A549 (cell line): ENCODE measurements around the gene GSTK1. TPM values are rescaled to one million over a fixed set of nuclear protein-coding genes. Genes with fewer than 3 reads are reported as not detected.

Source experiments
- ATAC-seq, 2 experiments: fragments of 200-7000 bp in 1 of 2; fragments of >200 bp in 1 of 2; cut with Nextera tagmentation in 1 of 2; cut with Tn5 transposase in 1 of 2; 3 replicates each; pipeline versions ENCODE4 v1.8.0 to v1.9.1; 2018 to 2020; ENCODE audit warnings: mild to moderate bottlenecking in 1 of 2, moderate library complexity in 1 of 2
- CTCF ChIA-PET: fragments of 300-600 bp; sonication (Branson Sonifier 250); formaldehyde crosslinking; extraction: SDS; loops from one replicate; lab custom pipeline; 2021; ENCODE audit warnings: antibody characterized with exemption, inconsistent platforms; lab: Yijun Ruan, JAX
- POLR2A ChIA-PET: fragments of 350-600 bp; formaldehyde crosslinking; extraction: SDS; loops from one replicate; lab custom pipeline; 2021; ENCODE audit warnings: antibody characterized with exemption, inconsistent platforms; lab: Yijun Ruan, JAX
- DNase-seq, 2 experiments: peaks; one replicate each; pipeline versions ENCODE4 v3.0.0 to v3.0.0-alpha.2; 2011 to 2016; ENCODE audit warnings: low read depth in 1 of 2, low spot score in 1 of 2
- FAIRE-seq: peaks from 2 replicates; lab custom pipeline; 2011; peaks lifted over from hg19 to GRCh38; lab: Jason Lieb, UNC
- H3K27ac ChIP-seq, 2 experiments: fragments of >200 bp; sonication (Bioruptor Twin); formaldehyde crosslinking; 3 replicates each; pipeline ENCODE4 v1.5.1; 2016 to 2017
- H3K4me1 ChIP-seq: fragments of >200 bp; sonication (Bioruptor Twin); formaldehyde crosslinking; 3 replicates; pipeline ENCODE4 v1.6.1; 2016
- H3K4me2 ChIP-seq: fragments of >200 bp; sonication (Bioruptor Twin); formaldehyde crosslinking; 3 replicates; pipeline ENCODE4 v1.6.1; 2016
- H3K4me3 ChIP-seq: fragments of >200 bp; sonication (Bioruptor Twin); formaldehyde crosslinking; 3 replicates; pipeline ENCODE4 v1.5.1; 2016
- H3K9me3 ChIP-seq: fragments of >200 bp; sonication (Bioruptor Twin); formaldehyde crosslinking; 3 replicates; pipeline ENCODE4 v1.6.1; 2016
- BHLHE40 ChIP-seq: IDR thresholded peaks from 2 replicates; pipeline ENCODE4 v1.6.1; 2012; ENCODE audit warnings: low read depth, low read length, inconsistent platforms
- CBX2 ChIP-seq: fragments of 200-600 bp; sonication (generic); IDR thresholded peaks from 2 replicates; pipeline ENCODE4 v1.6.1; 2016; ENCODE audit warnings: low read depth, mild to moderate bottlenecking, borderline replicate concordance
- CBX8 ChIP-seq: fragments of 200-600 bp; sonication (generic); IDR thresholded peaks from 2 replicates; pipeline ENCODE4 v1.6.1; 2016
- CEBPB ChIP-seq, 2 experiments: fragments of >200 bp in 1 of 2; sonication (Bioruptor Twin) in 1 of 2; formaldehyde crosslinking in 1 of 2; IDR thresholded peaks; 2 replicates each; pipeline ENCODE4 v1.6.1; 2012 to 2016
- CHD4 ChIP-seq: fragments of 200-600 bp; sonication (generic); IDR thresholded peaks from 2 replicates; pipeline ENCODE4 v1.6.1; 2016; ENCODE audit warnings: antibody characterized with exemption, mild to moderate bottlenecking, borderline replicate concordance
- EHF ChIP-seq: fragments of 250-450 bp; sonication (Bioruptor Pico); IDR thresholded peaks from 2 replicates; pipeline ENCODE4 v1.5.0; 2020; ENCODE audit warnings: mild to moderate bottlenecking
- GATA3 ChIP-seq: IDR thresholded peaks from 2 replicates; pipeline ENCODE4 v1.6.1; 2012; ENCODE audit warnings: borderline replicate concordance
- HDAC2 ChIP-seq: fragments of 200-600 bp; sonication (generic); IDR thresholded peaks from 2 replicates; pipeline ENCODE4 v1.6.1; 2016
- HEYL ChIP-seq: fragments of 250-450 bp; sonication (Bioruptor Pico); IDR thresholded peaks from 2 replicates; pipeline ENCODE4 v1.8.0; 2021; ENCODE audit warnings: mild to moderate bottlenecking, moderate library complexity
- HOXA7 ChIP-seq: fragments of 250-450 bp; sonication (Bioruptor Pico); IDR thresholded peaks from 2 replicates; pipeline ENCODE4 v1.5.0; 2020; ENCODE audit warnings: mild to moderate bottlenecking, moderate library complexity
- HOXB5 ChIP-seq: fragments of 250-450 bp; sonication (Bioruptor Pico); IDR thresholded peaks from 2 replicates; pipeline ENCODE4 v1.5.0; 2020; ENCODE audit warnings: mild to moderate bottlenecking, moderate library complexity
- KDM1A ChIP-seq: fragments of 200-600 bp; sonication (generic); IDR thresholded peaks from 2 replicates; pipeline ENCODE4 v1.6.1; 2016; ENCODE audit warnings: low read depth, mild to moderate bottlenecking
- MAZ ChIP-seq: fragments of 150-350 bp; IDR thresholded peaks from 2 replicates; pipeline ENCODE4 v1.6.1; 2014; ENCODE audit warnings: antibody characterized with exemption, low read depth, low read length, borderline replicate concordance
- NPAS2 ChIP-seq: fragments of 250-450 bp; sonication (Bioruptor Pico); IDR thresholded peaks from 2 replicates; pipeline ENCODE4 v1.8.0; 2022; ENCODE audit warnings: mild to moderate bottlenecking, moderate library complexity, borderline replicate concordance
- NR3C1 ChIP-seq: fragments of >200 bp; sonication (Bioruptor Twin); formaldehyde crosslinking; IDR thresholded peaks from 3 replicates; pipeline ENCODE4 v1.6.1; 2017
- POLR2A ChIP-seq: IDR thresholded peaks from 2 replicates; pipeline ENCODE4 v1.6.1; 2012; ENCODE audit warnings: mild to moderate bottlenecking, low read length
- POLR2AphosphoS2 ChIP-seq: conservative IDR thresholded peaks from 2 replicates; pipeline ENCODE4 v1.6.1; 2012; ENCODE audit warnings: low read length, improper control_type of control experiment, inconsistent platforms
- RAD21 ChIP-seq, 2 experiments: fragments of >200 bp in 1 of 2; sonication (Bioruptor Twin) in 1 of 2; formaldehyde crosslinking in 1 of 2; IDR thresholded peaks in 1 of 2; conservative IDR thresholded peaks in 1 of 2; 2 replicates in 1 of 2; 3 replicates in 1 of 2; pipeline ENCODE4 v1.6.1; 2012 to 2018; ENCODE audit warnings: inconsistent platforms in 1 of 2
- RNF2 ChIP-seq: fragments of 200-600 bp; sonication (generic); IDR thresholded peaks from 2 replicates; pipeline ENCODE4 v1.6.1; 2016; ENCODE audit warnings: low read depth, mild to moderate bottlenecking, antibody characterized with exemption, moderate library complexity, borderline replicate concordance
- SMC3 ChIP-seq: fragments of >200 bp; sonication (Bioruptor Twin); formaldehyde crosslinking; IDR thresholded peaks from 3 replicates; pipeline ENCODE4 v1.6.1; 2018; ENCODE audit warnings: inconsistent platforms
- TFCP2L1 ChIP-seq: fragments of 250-450 bp; sonication (Bioruptor Pico); IDR thresholded peaks from 2 replicates; pipeline ENCODE4 v1.5.0; 2021; ENCODE audit warnings: mild to moderate bottlenecking
- ZSCAN20 ChIP-seq: fragments of 250-450 bp; sonication (Bioruptor Pico); IDR thresholded peaks from 2 replicates; pipeline ENCODE4 v1.8.0; 2022; ENCODE audit warnings: mild to moderate bottlenecking, moderate library complexity
- WGBS: methylation state at CpG from one replicate; pipeline ENCODE4 v1.1.6; 2017; ENCODE audit errors: missing lambda C conversion rate; 5-methylcytosine and 5-hydroxymethylcytosine counted together
- polyA plus RNA-seq, 4 experiments: library from polyadenylated mRNA; depleted of rRNA in 3 of 4; stranded (reverse); fragments of >200 nt; fragmentation: RNase III in 1 of 4; extraction: RNeasy Plus Mini Kit Qiagen cat#74134 plus additional on column Dnase treatment in 1 of 4; gene quantifications; 2 replicates in 3 of 4; 3 replicates in 1 of 4; pipeline ENCODE4 v1.2.3, GENCODE V29; 2011 to 2017
- TF ChIP-seq, protein P1 (sequence below): fragments of >200 bp; sonication (Bioruptor Twin); formaldehyde crosslinking; IDR thresholded peaks from 3 replicates; pipeline ENCODE4 v1.6.1; 2016
- TF ChIP-seq, protein P2 (sequence below): IDR thresholded peaks from 2 replicates; pipeline ENCODE4 v1.6.1; 2012
- TF ChIP-seq, protein P3 (sequence below): IDR thresholded peaks from 2 replicates; pipeline ENCODE4 v1.6.1; 2012; ENCODE audit warnings: low read depth, borderline replicate concordance
- TF ChIP-seq, protein P4 (sequence below): fragments of >200 bp; sonication (Bioruptor Twin); formaldehyde crosslinking; IDR thresholded peaks from 2 replicates; pipeline ENCODE4 v1.6.1; 2016
- TF ChIP-seq, protein P5 (sequence below): fragments of 250-450 bp; sonication (Bioruptor Pico); IDR thresholded peaks from 2 replicates; pipeline ENCODE4 v1.5.0; 2020; ENCODE audit warnings: low read depth, mild to moderate bottlenecking, moderate library complexity
- TF ChIP-seq, protein P6 (sequence below): fragments of 150-350 bp; IDR thresholded peaks from 2 replicates; pipeline ENCODE4 v1.6.1; 2014; ENCODE audit warnings: low read depth, mild to moderate bottlenecking, low read length

Gene GSTK1
- polyA plus RNA-seq, 2 of the 4 experiments (the other 2 are of a cell fraction), result 76.6 to 91.5 TPM

DNA sequence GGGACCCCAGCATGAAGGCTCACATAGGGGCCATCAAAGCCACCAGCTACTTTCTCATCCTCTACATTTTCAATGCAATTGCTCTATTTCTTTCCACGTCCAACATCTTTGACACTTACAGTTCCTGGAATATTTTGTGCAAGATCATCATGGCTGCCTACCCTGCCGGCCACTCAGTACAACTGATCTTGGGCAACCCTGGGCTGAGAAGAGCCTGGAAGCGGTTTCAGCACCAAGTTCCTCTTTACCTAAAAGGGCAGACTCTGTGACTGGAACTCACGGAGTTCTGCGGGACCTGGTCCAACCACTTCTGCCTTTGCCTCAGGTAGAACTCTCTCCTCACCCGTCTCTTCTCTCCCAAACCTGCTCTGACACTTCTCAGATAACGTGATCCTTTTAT lies 40.5 kb upstream of the GSTK1 start:
- POLR2A ChIA-PET, result no interaction called here
- no peaks in the 10 kb centered on the region for H3K9me3 ChIP-seq
- no peak overlapping the region for H3K4me3 ChIP-seq
- TF ChIP-seq, protein P1, sequence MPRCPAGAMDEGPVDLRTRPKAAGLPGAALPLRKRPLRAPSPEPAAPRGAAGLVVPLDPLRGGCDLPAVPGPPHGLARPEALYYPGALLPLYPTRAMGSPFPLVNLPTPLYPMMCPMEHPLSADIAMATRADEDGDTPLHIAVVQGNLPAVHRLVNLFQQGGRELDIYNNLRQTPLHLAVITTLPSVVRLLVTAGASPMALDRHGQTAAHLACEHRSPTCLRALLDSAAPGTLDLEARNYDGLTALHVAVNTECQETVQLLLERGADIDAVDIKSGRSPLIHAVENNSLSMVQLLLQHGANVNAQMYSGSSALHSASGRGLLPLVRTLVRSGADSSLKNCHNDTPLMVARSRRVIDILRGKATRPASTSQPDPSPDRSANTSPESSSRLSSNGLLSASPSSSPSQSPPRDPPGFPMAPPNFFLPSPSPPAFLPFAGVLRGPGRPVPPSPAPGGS, result no peak
- TF ChIP-seq HDAC2 (no peak), RAD21 (conservative IDR thresholded peaks at IDR 0.05 in 1 of 2, IDR thresholded peaks at IDR 0.05 in 1 of 2) (no peak), CEBPB (IDR thresholded peaks at IDR 0.05) (no peak), GATA3 (no peak), NR3C1 (no peak), TFCP2L1 (no peak), HEYL (CRISPR knock-in tag) (no peak), CHD4 (no peak), HOXB5 (CRISPR knock-in tag) (no peak), CBX8 (no peak), KDM1A (no peak), SMC3 (no peak), NPAS2 (CRISPR knock-in tag) (no peak), ZSCAN20 (CRISPR knock-in tag) (no peak), EHF (CRISPR knock-in tag) (no peak), CBX2 (no peak)
- TF ChIP-seq, protein P2, sequence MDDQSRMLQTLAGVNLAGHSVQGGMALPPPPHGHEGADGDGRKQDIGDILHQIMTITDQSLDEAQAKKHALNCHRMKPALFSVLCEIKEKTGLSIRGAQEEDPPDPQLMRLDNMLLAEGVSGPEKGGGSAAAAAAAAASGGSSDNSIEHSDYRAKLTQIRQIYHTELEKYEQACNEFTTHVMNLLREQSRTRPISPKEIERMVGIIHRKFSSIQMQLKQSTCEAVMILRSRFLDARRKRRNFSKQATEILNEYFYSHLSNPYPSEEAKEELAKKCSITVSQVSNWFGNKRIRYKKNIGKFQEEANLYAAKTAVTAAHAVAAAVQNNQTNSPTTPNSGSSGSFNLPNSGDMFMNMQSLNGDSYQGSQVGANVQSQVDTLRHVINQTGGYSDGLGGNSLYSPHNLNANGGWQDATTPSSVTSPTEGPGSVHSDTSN, result no peak
- TF ChIP-seq, protein P3, sequence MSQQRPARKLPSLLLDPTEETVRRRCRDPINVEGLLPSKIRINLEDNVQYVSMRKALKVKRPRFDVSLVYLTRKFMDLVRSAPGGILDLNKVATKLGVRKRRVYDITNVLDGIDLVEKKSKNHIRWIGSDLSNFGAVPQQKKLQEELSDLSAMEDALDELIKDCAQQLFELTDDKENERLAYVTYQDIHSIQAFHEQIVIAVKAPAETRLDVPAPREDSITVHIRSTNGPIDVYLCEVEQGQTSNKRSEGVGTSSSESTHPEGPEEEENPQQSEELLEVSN, result no peak
- TF ChIP-seq, protein P4, sequence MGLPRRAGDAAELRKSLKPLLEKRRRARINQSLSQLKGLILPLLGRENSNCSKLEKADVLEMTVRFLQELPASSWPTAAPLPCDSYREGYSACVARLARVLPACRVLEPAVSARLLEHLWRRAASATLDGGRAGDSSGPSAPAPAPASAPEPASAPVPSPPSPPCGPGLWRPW, result no peak
- TF ChIP-seq, all 56 proteins: peak for 0
- no peak overlapping the region for H3K27ac ChIP-seq
- ATAC-seq (no peak), FAIRE-seq (no peak), DNase-seq (no peak)
- H3K4me1 ChIP-seq, result no peaks in the 10 kb centered on the region
- CTCF ChIA-PET, result interaction anchor here (1.3 to 1.4 kb wide), 2 partner anchors 8 to 17 kb away, joined by 3 to 6 read pairs; no protein-coding TSS in a partner anchor
- 31% methylated on average over 7 of the region's 7 CpGs for WGBS
- no peak overlapping the region for H3K4me2 ChIP-seq

DNA sequence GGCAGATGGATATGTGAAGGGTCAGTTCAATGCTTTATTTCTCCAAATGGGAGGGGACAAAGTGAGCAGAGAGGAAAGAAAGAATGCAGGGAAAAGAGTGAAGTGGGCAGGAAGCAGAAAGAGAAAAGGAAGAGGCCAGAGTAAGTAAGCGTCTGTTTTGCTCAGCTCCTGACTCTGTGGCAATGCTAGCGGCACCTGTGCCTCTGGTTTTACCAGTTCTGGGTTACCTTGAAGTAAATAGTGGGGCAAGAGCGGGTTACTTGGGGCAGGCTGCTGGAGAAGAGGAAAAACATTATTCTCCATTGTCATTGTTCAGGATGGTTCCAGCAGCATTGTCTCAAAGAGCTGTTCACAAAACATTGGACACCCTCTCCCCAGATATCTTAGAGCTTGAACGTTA lies 39.5 kb upstream of the GSTK1 start:
- TF ChIP-seq, protein P4, result no peak
- no peak for TF ChIP-seq NR3C1
- no peak for TF ChIP-seq POLR2AphosphoS2
- no peak for TF ChIP-seq MAZ
- TF ChIP-seq HOXA7 (CRISPR knock-in tag), result no peak
- TF ChIP-seq BHLHE40, result no peak
- TF ChIP-seq, protein P3, result no peak
- no peak for TF ChIP-seq POLR2A
- no peak for TF ChIP-seq EHF (CRISPR knock-in tag)
- TF ChIP-seq, protein P5, sequence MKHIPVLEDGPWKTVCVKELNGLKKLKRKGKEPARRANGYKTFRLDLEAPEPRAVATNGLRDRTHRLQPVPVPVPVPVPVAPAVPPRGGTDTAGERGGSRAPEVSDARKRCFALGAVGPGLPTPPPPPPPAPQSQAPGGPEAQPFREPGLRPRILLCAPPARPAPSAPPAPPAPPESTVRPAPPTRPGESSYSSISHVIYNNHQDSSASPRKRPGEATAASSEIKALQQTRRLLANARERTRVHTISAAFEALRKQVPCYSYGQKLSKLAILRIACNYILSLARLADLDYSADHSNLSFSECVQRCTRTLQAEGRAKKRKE (CRISPR knock-in tag), result no peak
- no peak for TF ChIP-seq RNF2
- no peak for TF ChIP-seq NPAS2 (CRISPR knock-in tag)
- TF ChIP-seq, protein P6, sequence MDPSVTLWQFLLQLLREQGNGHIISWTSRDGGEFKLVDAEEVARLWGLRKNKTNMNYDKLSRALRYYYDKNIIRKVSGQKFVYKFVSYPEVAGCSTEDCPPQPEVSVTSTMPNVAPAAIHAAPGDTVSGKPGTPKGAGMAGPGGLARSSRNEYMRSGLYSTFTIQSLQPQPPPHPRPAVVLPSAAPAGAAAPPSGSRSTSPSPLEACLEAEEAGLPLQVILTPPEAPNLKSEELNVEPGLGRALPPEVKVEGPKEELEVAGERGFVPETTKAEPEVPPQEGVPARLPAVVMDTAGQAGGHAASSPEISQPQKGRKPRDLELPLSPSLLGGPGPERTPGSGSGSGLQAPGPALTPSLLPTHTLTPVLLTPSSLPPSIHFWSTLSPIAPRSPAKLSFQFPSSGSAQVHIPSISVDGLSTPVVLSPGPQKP, result no peak
- no peak for TF ChIP-seq RAD21 (conservative IDR thresholded peaks at IDR 0.05 in 1 of 2, IDR thresholded peaks at IDR 0.05 in 1 of 2)
- TF ChIP-seq ZSCAN20 (CRISPR knock-in tag), result no peak
- ChIA-PET CTCF (interaction anchor here (1.3 to 1.7 kb wide), 2 partner anchors 9 to 221 kb away, joined by 6 to 13 read pairs; no protein-coding TSS in a partner anchor), POLR2A (no interaction called here)
- Histone ChIP-seq H3K9me3 (no peaks in the 10 kb centered on the region), H3K4me3 (no peak overlapping the region), H3K27ac (no peak overlapping the region), H3K4me1 (no peaks in the 10 kb centered on the region), H3K4me2 (no peak overlapping the region)
- no peak for DNase-seq
- no peak for FAIRE-seq
- WGBS, result 21% methylated on average over 4 of the region's 4 CpGs
- no peak for ATAC-seq
